Gastroesophageal sphincter (tissue), 3 donors: ENCODE data around the gene TGM4.

Experiments used
- POLR2AphosphoS5 ChIP-seq: sonication (generic); formaldehyde crosslinking; IDR thresholded peaks from one replicate; pipeline ENCODE4 v1.6.1; 2017; ENCODE audit warnings: antibody characterized with exemption
- TF ChIP-seq, protein P1 (sequence below), 4 experiments: fragments of 200-600 bp in 2 of 4; fragments of 450-650 bp in 2 of 4; sonication (generic) in 1 of 4; IDR thresholded peaks; one replicate each; pipeline ENCODE4 v1.5.1; 2017 to 2019; ENCODE audit warnings: antibody characterized with exemption in 4 of 4, mild to moderate bottlenecking in 2 of 4, moderate library complexity in 2 of 4

GRCh38 chr3:44875596-44875995 lies 1.2 kb downstream of the TGM4 start:
- TF ChIP-seq, protein P1, sequence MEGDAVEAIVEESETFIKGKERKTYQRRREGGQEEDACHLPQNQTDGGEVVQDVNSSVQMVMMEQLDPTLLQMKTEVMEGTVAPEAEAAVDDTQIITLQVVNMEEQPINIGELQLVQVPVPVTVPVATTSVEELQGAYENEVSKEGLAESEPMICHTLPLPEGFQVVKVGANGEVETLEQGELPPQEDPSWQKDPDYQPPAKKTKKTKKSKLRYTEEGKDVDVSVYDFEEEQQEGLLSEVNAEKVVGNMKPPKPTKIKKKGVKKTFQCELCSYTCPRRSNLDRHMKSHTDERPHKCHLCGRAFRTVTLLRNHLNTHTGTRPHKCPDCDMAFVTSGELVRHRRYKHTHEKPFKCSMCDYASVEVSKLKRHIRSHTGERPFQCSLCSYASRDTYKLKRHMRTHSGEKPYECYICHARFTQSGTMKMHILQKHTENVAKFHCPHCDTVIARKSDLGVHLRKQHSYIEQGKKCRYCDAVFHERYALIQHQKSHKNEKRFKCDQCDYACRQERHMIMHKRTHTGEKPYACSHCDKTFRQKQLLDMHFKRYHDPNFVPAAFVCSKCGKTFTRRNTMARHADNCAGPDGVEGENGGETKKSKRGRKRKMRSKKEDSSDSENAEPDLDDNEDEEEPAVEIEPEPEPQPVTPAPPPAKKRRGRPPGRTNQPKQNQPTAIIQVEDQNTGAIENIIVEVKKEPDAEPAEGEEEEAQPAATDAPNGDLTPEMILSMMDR (IDR thresholded peaks at IDR 0.05), result no peak
- TF ChIP-seq POLR2AphosphoS5, result no peak
